ENCODE results near the gene NT5DC1.

GRCh38 chr6:116290799-116291198 lies 190.1 kb downstream of the NT5DC1 start:
- TF ChIP-seq GATA3 (IDR thresholded peaks at IDR 0.05; ENCODE audit: low read depth, low read length), result no peak
- TF ChIP-seq GATA2 (IDR thresholded peaks at IDR 0.05; ENCODE audit: low read depth, low read length), result no peak

Measured in SH-SY5Y (cell line).